GM19455 (cell line): Measurements from ENCODE around the gene LDLRAD4.

Source experiments
- ATAC-seq: cut with Tn5 transposase; IDR thresholded peaks from one replicate; pipeline ENCODE4 v1.9.1; 2021; ENCODE audit not compliant: unreplicated experiment

The LDLRAD4 gene

GRCh38 chr18:13302457-13303225 lies 84.1 kb downstream of the LDLRAD4 start:
- no peak for ATAC-seq

- no peak for ATAC-seq
These were observed 85.3 kb downstream of the LDLRAD4 start for GRCh38 chr18:13303756-13304364.

GRCh38 chr18:13305301-13305700 lies 86.7 kb downstream of the LDLRAD4 start:
- no peak for ATAC-seq

GRCh38 chr18:13306583-13306982 lies 88.0 kb downstream of the LDLRAD4 start:
- no peak for ATAC-seq

GRCh38 chr18:13308369-13308768 lies 89.8 kb downstream of the LDLRAD4 start:
- no peak for ATAC-seq

GRCh38 chr18:13309031-13309747 lies 90.6 kb downstream of the LDLRAD4 start:
- no peak for ATAC-seq

GRCh38 chr18:13309748-13310670 lies 91.4 kb downstream of the LDLRAD4 start:
- no peak for ATAC-seq

GRCh38 chr18:13311193-13311592 lies 92.6 kb downstream of the LDLRAD4 start:
- ATAC-seq: no peak

GRCh38 chr18:13312515-13312914 lies 94.0 kb downstream of the LDLRAD4 start:
- no peak for ATAC-seq

GRCh38 chr18:13313006-13313686 lies 94.6 kb downstream of the LDLRAD4 start:
- ATAC-seq: no peak

GRCh38 chr18:13315000-13315399 lies 96.4 kb downstream of the LDLRAD4 start:
- ATAC-seq: no peak

GRCh38 chr18:13316063-13316462 lies 97.5 kb downstream of the LDLRAD4 start:
- no peak for ATAC-seq

GRCh38 chr18:13317801-13318200 lies 99.2 kb downstream of the LDLRAD4 start:
- ATAC-seq: no peak

- ATAC-seq: no peak
These were observed 100.4 kb downstream of the LDLRAD4 start for GRCh38 chr18:13318731-13319501.

GRCh38 chr18:13319629-13320028 lies 101.1 kb downstream of the LDLRAD4 start:
- no peak for ATAC-seq

- no peak for ATAC-seq
These were observed 101.5 kb downstream of the LDLRAD4 start for GRCh38 chr18:13320096-13320495.

- ATAC-seq: no peak
These were observed 102.4 kb downstream of the LDLRAD4 start for GRCh38 chr18:13320891-13321425.

GRCh38 chr18:13321923-13322322 lies 103.4 kb downstream of the LDLRAD4 start:
- no peak for ATAC-seq

GRCh38 chr18:13323186-13323585 lies 104.6 kb downstream of the LDLRAD4 start:
- no peak for ATAC-seq
